ENCODE data around the gene EPB41. TPM values are rescaled to one million over a fixed set of nuclear protein-coding genes. Genes with fewer than 3 reads are reported as not detected.

Gene EPB41
- total RNA-seq, 4 donors from 2014 or later: 110 to 183 (median 126) TPM

- Histone ChIP-seq H3K4me3 (no peak overlapping the region), H3K9me3 (no peaks in the 10 kb centered on the region), H3K27ac (no peak overlapping the region), H3K27me3 (no peaks in the 10 kb centered on the region), H3K36me3 (peaks cover 0 to 38% (median 0%) of the 10 kb centered on the region in 3 donors), H3K4me1 (peaks cover 0 to 61% (median 8%) of the 10 kb centered on the region in 4 donors)
- no peak for TF ChIP-seq CTCF (IDR thresholded peaks at IDR 0.05)
- TF ChIP-seq POLR2A (IDR thresholded peaks at IDR 0.05): no peak
- no peak for DNase-seq
These were observed 253.5 kb downstream of the EPB41 start for GRCh38 chr1:29167904-29168303.

Small RNA genes within 50 kb of the gene (small RNA-seq; reads per million reads assigned to genes)
- 0 reads per million in 2 donors for gene RF00017
- 0 reads per million in 2 donors for gene RF00019

Other genes with a start within 250 kb of the EPB41 start
- gene GMEB1, start 245.8 kb upstream of the EPB41 start, total RNA-seq: 10 to 100 TPM; 11.0 to 15.7 (median 11.8) TPM
- gene YTHDF2, start 177.6 kb upstream of the EPB41 start, total RNA-seq: 10 to 100 TPM; 36.3 to 54.1 (median 46.6) TPM
- under 1 TPM in 1 of 4 donors, not detected in 3; 0.18 TPM for gene OPRD1, start 102.4 kb upstream of the EPB41 start, total RNA-seq
- gene TMEM200B, start 209.3 kb downstream of the EPB41 start, total RNA-seq: 1 to 10 TPM; 2.0 to 2.8 (median 2.3) TPM

All from Peyer's patch (tissue), 4 donors.